DOHH2 (cell line): ENCODE data around the gene DNAAF5.

Source experiments
- EZH2phosphoT487 ChIP-seq: fragments of 200-600 bp; sonication (generic); IDR thresholded peaks from 2 replicates; pipeline ENCODE4 v1.6.1; 2017; ENCODE audit warnings: borderline replicate concordance, mild to moderate bottlenecking, antibody characterized with exemption, low read length, moderate library complexity, mixed read lengths
- TF ChIP-seq, protein P1 (sequence below): fragments of 200-600 bp; sonication (generic); IDR thresholded peaks from one replicate; pipeline ENCODE4 v1.5.1; 2014; ENCODE audit warnings: antibody characterized with exemption, mild to moderate bottlenecking, low read depth, low read length; ENCODE audit not compliant: poor library complexity, severe bottlenecking

GRCh38 chr7:828793-829561, 102.5 kb downstream of the DNAAF5 start:
- TF ChIP-seq, protein P1, sequence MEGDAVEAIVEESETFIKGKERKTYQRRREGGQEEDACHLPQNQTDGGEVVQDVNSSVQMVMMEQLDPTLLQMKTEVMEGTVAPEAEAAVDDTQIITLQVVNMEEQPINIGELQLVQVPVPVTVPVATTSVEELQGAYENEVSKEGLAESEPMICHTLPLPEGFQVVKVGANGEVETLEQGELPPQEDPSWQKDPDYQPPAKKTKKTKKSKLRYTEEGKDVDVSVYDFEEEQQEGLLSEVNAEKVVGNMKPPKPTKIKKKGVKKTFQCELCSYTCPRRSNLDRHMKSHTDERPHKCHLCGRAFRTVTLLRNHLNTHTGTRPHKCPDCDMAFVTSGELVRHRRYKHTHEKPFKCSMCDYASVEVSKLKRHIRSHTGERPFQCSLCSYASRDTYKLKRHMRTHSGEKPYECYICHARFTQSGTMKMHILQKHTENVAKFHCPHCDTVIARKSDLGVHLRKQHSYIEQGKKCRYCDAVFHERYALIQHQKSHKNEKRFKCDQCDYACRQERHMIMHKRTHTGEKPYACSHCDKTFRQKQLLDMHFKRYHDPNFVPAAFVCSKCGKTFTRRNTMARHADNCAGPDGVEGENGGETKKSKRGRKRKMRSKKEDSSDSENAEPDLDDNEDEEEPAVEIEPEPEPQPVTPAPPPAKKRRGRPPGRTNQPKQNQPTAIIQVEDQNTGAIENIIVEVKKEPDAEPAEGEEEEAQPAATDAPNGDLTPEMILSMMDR = no peak
- no peak for TF ChIP-seq EZH2phosphoT487
